T-helper 9 cell (primary cell): ENCODE data around the gene MACC1.
"Not testable (repeated sequence)": the region's sequence is repeated elsewhere in the genome, so short reads cannot be mapped to it uniquely, and the experiment has no call there.

ENCODE experiments used
- DNase-seq: peaks from one replicate; pipeline ENCODE4 v3.0.0-alpha.2; 2020

MACC1 gene

DNA sequence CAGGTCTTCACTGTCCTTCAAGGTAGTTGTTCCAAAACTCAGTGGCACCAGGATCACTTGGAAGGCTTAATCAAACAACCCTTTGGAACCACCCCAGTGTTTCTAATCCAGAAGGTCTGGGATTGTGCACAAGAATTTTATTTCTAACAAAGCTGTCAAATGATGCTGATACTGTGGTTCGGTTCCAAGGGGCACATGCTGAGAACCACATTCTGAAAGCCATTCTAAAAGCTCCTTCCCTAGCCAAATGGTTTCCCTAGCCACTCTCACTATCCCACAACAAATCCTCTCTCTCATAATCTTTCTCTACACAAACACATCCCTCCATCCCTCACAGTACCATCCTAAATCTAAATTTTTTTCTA, 52.1 kb downstream of the MACC1 start:
- DNase-seq, result no peak

DNA sequence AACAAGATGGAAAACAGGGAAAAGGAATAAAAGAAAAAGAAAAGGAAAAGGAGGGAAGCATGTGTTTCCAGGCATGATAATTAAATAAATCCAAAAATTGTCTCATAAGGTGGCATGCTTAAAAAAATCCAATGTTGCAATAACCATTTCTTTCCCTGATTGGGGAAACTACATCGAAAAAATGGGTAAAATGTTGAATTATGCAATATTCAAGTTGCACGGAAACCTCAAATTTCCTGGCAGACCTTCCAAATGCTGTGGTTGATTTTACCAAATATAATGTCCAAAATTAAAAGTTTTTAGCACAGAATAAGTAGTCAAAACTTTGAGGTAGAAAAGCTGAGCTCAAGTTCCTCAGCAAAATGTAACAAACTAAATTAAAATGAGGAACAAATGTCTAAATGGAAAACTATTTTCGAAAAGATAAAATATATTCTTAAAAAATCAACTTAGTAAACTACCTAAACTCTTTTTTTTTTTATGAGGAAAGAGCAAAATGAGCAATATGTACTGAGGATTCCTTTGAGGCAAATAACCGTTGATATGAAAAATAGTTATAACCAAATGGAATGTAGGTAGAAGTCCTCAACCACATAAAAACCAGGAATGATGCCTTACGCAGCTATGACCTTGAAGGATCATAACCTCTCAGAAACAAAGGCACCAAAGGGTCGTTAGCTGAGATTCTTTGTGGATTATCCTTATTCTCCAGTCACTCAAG, 52.6 kb downstream of the MACC1 start:
- DNase-seq, result no peak

DNA sequence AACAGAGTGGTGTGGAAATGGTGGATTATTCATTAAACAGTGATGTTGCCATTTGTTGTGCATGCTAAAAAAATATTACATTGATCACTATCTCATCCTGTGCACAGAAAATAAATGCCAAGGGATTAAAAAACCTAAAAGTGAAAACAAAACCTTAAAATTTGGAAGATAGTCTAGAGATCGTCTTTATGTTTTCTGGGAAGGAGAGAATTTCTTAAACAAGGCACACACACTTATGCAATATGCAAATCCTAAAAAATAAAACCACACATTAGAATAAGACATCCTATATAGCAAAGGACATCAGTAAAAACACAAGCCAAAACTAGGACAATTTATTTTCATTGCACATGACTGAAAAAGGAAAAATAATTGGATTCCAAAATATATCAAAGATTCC, 54.5 kb downstream of the MACC1 start:
- DNase-seq, result no peak

DNA sequence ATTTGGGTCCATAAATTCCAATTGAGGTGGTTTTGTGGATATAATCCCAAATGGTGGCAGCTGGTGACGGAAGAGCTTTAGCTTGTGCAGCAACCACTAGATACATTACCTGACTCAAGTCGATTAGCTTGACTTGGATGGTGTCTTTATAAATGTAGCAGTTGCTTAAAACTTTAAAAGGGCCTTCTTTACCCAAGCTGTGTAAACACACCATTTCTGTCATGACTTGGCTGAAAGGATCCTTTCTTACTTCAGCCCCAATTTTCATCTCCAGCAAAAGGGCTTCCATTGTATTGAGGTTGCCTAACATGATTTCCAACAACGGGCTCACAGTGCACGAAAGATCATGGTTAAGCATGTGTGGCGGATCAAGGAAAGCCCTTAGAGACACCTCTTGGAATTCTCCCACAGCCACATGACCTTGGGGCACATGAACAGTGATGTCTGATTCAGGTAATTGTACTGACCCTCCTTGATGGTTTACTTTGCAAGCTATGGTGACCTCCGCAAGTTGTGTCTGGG, 57.9 kb downstream of the MACC1 start:
- DNase-seq, result no peak

DNA sequence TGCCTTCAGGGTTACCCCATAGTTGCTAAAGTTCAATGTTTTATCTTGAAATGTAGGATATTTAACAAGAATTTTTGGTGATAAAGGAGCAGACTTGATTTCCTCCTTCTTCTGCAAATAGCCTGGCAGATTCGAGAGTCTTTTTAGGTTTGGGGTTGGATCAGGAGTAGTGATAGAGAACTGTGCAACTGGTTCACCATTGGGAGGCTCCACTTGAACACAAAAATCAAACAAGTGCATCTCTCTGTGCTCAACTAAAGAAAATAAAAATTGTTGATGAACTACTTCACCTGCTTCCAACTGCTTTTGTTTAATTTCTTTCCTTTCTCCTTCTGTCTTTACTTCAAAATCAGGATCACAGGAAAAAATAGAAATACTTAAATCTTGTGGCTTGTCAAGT, 58.5 kb downstream of the MACC1 start:
- no peak for DNase-seq

DNA sequence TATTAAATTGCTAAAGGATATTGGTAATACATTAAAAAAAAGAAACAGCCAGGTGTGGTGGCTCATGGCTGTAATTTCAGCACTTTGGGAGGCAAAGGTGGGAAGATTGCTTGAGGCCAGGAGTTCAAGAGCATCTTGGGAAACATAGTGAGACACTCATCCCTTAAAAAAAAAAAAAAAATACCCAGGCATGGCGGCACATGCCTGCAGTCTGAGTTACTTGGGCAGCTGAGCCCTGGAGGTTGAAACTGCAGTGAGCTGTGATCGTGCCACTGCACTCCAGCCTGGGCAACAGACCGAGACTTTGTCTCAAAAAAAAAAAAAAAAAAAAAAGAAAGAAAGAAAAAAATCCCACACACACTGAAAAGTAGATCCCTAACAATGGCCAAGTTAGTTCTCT, 59.7 kb downstream of the MACC1 start:
- no peak for DNase-seq

DNA sequence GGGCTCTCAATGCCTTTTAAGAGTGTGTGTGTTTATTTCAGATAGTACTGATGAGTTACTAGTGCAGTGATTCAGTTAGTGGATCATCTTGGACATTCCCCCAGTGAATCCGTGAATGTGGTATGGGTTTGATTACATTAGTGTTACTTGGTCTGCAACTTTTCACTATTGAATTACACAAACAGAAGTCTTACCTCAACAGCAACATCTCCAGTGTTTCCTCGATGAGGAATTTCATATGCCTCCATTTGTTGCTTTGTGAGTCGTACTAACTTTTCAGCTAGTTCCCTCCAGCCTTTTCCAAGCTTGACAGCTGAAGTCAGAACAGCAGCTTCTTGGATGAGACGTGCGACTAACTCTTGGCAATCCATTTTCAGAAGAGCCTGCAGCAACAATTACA, 63.2 kb downstream of the MACC1 start:
- no peak for DNase-seq

DNA sequence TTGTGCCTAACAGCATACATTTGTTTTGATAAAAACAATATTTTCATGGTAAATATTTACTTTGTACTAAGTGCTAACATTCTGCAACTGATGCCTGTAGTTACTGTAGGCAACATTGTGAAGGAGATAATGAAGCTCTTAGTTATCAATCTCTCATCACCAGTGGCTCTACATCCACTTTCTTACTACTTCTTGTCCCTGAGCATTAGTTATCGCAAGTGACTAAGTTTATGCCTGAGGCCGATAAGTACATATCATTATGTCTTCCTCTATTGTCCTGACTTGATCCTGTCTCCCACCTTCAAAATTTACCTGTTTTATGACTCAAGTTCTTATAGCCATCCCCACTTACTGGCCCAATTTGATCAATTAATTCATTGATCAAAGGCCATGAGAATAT, 63.6 kb downstream of the MACC1 start:
- no peak for DNase-seq

DNA sequence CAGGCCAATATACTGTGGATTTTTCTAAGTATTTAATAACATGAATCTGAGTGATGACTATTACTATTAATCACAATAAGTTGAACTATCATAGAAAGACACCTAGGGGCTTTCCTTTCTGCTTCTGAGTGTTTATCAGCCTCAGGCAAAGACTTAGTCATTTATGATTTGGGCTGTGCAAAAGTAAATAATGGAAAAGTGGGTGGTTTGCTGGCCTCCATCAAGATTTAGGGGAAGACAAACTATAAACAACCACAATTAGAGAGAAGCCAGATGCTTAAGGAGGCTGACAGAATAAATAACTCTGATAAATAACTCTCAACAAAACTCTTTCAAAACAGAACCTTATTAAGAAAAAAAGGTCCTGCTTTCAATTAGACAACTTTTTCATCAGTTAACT, 64.7 kb downstream of the MACC1 start:
- DNase-seq, result no peak

DNA sequence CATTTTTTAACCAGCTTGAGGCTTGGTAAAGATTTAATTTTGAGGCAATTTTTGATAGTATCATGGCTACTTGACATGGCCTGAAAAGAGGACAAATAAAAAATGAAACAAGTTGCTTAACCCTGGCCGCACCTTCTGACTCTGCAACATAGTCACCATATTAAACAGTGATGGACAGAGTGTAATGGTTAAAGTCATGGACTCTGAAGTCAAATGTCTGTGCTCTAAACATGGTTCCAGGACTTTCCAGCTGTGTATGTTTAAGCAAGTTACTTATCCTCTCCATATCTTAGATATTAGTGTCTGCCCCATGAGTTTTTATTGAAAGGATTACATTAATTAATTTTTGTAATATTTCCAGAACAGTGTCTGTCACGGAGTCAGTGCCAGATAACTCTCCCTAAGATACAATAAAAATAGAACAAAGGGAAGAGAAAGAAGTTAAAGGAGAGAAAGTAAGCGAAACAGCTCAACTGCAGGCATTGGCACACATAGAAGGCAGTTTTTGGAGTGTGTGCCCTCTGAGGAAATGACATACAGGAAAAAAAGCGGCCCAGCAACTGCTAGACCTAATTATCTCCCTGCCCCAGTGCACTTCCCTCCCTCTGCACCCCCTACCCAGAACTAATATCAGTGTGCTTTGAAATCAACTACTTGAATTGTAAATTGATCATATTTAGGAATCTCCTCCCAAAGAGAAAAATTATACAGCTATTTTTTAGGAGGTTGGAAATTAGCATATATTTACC, 65.3 kb downstream of the MACC1 start:
- DNase-seq, result no peak

DNA sequence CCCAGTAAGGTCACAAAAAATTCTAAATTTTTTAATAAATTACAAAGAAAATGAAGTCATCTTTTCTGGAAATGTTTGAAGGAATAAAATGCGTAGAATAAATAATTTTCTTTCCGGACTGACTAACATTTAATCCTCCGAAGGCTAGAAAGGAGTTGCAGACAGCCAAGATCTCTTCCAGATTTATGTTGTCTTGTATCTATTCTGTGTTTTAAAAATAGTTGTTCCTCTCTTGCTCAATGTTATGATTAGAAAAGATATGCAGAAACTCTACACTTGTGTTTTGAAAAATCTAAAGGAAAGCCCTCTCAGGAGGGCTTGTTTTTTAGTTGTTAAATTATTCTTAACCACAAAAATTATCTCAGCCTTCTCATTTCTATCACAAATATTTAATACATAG, 70.7 kb downstream of the MACC1 start:
- no peak for DNase-seq

DNA sequence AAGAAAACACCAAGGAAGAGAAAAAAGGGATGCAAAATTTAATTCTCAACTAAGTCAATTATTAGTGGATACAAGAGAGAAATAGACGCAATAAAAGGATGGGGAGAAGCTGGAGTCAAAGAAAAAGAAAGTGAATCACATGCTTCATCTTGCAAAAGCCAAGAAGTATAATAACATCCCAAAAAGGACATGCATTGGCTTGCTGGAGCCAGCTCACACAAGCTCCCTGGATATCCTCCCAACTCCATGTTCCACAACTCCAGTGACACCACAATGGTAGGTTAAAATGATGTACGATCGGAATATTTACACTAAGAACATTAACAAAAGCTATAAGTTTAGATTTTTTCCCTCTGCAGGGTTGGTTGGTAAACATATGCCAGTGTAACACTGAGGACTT, 72.4 kb downstream of the MACC1 start:
- DNase-seq, result no peak

DNA sequence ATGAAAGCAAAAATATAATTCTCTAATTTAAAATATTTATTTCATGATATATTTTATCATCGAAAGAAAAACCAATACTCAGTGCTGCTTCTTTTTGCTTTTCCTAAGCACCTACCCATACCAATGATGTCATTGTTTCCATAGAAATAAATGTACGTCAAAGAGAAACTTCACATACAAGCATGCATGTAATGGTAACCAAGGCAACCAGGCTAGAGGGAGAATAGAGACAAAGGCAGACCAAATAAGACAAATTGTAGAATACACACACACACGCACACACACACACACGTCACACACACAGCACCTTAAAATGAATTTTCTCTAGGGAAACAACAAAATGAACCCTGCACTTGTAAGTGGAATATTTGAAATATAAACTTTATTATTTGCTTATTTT, 75.5 kb downstream of the MACC1 start:
- no peak for DNase-seq

DNA sequence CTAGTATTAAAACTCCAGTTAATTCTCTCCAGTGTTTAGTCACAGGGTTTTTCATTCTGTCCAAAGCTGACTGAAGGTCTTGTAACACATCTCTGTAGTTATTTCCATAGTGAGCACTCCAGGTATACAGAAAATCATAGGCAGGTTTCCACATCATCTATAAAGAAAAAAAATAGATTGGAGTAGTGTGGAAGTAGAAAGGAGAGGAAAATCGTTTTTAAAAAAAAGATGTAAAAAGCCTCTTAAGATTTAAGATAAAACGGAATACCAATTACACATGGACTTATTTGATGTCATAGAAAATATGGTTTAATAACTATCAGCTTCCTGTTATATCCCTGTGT, 76.2 kb downstream of the MACC1 start:
- DNase-seq, result no peak

DNA sequence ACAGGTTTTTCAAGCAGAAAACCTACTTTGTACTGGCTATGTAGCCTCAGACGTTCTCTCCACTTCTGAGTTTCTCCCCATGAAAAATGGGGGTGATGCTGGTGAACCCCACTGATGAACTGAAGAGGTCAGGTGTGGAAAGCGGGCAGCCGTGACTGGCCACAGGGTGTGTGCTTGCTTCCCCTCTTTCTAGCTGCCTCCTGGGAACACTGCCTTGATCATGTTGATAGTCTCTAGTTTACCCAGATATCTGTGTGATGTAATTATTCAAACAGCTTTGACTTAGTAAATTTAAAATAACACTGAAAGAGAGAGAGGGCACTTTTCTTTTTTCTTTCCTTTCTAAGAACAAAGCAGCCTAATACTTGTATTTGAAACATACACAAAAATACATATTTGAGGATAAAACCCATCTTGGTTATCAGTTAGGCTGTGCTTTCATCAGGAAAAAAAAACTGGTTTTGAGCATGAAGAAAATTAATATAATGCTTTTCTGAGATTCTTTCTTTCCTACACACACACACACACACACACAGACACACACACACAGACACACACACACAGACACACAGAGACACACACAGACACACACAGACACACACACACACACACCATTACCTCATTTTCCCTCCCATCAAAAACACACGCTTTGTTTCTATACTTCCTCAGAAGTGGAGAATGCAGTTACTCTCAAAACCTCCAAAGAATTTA, 76.7 kb downstream of the MACC1 start:
- DNase-seq, result no peak

DNA sequence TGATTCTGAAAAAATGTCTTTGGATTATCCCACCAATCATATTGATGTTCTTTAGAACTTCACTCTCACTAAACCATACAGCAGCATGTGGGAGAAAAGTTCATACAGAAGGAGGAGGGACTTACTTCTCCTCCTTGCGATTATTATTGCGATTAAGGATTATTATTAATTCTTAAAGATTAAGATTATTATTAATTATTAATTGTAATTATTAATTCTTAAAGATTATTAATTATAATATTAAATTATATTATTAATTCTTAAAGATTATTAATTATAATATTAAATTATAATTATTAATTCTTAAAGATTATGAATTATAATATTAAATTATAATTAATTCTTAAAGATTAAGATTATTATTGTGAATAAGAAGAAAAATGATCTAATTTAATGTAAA, 80.5 kb downstream of the MACC1 start:
- DNase-seq, result no peak

DNA sequence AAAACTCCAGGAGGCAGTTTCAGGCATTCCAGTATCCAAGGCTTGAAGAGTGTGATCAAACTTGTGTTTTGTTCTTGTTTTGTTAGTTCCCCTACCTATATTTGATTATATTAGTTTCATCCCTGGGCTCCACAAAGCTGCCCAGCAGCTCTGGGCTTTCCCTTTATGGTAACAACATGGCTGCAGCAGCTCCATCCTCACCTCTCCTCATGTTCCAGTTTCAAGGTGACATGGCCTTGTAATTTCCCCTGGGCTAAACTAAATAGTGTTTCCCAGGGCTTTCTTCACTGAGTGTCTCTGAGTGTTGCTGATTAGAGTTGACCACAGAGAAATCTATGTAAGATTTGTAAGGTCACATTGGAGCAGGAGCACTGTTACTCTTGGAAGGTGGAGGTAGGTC, 83.4 kb downstream of the MACC1 start:
- no peak for DNase-seq

DNA sequence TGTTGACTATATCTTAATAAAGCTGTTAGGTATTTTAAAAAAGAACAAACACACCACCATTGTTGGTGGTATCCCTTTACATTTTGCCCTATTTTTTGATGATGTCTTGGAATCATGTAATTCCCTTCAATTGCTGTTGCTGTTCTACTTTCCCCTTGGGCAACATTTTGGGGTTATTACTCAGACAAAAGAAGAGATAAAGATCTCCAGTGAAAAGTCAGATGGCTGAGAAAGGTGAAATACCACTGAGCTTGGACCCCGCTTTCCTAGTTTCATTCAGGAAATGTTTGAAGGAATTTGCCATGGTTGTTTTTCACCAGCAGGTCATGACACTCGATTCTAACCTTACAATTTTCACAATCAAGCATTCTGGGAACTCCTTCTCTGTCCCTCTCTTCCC, 84.6 kb downstream of the MACC1 start:
- no peak for DNase-seq

DNA sequence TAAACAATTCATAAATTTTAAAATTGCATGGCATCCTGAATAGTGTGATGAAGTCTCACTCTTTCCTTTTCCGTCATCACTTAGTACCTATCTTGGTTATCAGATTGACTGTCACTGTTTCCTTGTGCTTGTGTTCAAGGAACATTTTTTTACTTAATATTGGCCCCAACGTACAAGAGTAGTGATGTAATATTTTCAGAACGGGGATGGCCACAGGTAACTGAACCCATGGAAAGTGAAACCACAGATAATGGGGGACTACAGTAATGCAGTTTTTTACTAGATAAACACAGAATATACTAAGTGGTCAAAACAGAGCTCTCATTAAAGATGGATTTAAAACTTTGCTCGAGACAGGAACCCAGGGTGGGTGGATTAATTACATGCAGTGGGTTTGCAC, 85.4 kb downstream of the MACC1 start:
- DNase-seq, result no peak

DNA sequence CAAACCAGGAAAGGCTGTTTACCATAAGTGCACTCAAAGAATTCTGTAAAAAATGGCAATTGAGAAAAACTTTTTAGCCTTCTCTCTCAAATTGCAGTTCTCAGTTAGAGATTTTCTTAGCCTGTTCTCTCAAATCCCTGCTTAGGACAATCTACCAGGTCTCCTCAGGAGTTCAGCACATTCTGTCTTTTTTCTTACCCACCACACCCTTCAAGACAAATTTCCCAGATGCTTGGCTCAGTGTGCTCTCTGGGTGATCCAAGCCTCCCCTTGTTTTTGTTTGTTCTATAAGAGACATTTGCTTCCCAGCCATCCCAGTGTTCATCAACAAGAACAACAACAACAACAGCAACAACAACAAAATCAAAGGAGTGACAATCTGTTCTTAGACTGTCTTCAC, 87.3 kb downstream of the MACC1 start:
- no peak for DNase-seq

DNA sequence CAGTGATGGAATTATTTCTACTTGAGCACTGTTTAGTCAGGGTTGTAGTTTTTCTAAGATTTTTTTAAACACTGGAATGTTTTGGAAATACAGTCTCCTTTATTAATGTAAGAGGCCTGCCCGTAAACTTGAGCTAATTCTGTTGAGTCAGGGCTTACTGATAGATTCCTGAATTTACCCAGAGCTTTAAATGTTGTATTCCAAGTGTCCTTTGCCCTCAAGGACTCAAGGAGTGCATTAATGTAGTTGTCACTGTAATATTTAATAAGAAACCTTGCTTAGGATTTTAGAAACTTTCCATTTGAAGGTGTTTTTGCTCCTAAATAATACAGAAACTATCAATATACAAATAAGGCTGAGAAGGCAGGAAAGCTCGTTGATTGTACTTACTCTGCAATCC, 89.2 kb downstream of the MACC1 start:
- DNase-seq, result no peak

DNA sequence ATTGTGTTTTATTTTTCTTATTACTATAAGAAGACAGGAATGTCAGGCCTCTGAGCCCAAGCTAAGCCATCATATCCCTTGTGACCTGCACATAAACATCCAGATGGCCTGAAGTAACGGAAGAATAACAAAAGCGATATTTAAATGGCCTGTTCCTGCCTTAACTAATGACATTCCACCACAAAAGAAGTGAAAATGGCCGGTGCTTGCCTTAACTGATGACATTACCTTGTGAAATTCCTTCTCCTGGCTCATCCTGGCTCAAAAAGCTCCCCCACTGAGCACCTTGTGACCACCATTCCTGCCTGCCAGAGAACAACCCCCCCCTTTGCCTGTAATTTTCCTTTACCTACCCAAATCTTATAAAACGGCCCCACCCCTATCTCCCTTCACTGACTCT, 91.1 kb downstream of the MACC1 start:
- not testable (repeated sequence) for DNase-seq

DNA sequence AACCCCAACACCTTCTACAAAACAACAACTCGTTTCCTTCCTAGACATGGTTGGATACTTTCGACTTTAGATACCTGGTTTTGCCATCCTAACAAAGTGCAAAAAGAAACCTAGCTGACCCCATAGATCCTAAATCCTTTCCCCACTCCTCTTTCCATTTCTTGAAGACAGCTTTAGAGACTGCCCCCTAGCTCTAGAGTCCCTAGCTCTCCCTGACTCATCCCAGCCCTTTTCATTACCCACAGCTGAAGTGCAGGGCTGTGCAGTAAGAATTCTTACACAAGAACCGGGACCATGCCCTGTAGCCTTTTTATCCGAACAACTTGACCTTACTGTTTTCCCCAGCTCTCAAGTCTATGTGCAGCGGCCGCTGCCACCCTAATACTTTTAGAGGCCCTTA, 93.1 kb downstream of the MACC1 start:
- DNase-seq, result not testable (repeated sequence)
